Measurements from ENCODE around the gene DYRK3. TPM values are rescaled to one million over a fixed set of nuclear protein-coding genes. Genes with fewer than 3 reads are reported as not detected.
A peak's percentile ranks its signal among the peaks of the same experiment; 100 is the strongest.

Gene DYRK3
- total RNA-seq, 1 donor from 2014 or later, result 17.9 TPM

DNA sequence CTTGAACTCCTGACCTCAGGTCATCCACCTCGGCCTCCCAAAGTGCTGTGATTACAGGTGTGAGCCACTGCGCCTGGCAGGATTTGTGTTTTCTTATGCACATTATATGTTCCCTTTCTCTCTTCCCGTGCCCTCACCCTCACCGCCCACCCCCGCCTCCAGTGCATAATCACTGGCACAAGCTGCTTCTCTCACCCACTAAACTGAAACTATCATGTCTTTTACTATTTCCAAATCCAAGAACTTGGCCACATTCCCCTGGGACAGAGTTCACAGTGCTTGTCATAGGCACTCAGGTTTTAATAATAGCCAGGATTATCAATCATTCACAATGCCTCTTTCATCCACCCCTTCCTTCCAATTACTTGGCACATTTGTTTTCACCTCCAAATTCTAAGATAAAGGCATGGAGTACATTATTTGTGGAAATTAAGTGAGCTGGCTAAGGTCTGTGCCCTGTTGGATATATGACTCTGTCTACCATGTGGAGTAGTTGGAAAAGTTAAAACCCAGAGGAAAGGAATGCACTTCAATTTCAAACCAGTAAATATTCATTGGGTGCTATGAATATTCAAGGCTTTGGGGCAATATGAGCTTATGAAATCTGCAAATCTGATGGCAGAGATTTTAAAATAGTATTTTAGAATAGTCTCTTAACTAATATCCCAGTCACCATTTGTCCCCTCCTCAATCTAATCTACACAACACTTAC is 31.8 kb downstream of the DYRK3 start:
- no peak for DNase-seq (ENCODE audit: low spot score in 2 of 2)
- Histone ChIP-seq H3K27ac (no peak overlapping the region), H3K4me1 (peaks cover 0 to 8% of the 10 kb centered on the region in 2 donors), H3K27me3 (no peaks in the 10 kb centered on the region), H3K36me3 (no peaks in the 10 kb centered on the region), H3K9me3 (no peaks in the 10 kb centered on the region), H3K4me3 (no peak overlapping the region)
- intact Hi-C loops (cut with DNase I), result no loop called here
- TF ChIP-seq, protein P1, sequence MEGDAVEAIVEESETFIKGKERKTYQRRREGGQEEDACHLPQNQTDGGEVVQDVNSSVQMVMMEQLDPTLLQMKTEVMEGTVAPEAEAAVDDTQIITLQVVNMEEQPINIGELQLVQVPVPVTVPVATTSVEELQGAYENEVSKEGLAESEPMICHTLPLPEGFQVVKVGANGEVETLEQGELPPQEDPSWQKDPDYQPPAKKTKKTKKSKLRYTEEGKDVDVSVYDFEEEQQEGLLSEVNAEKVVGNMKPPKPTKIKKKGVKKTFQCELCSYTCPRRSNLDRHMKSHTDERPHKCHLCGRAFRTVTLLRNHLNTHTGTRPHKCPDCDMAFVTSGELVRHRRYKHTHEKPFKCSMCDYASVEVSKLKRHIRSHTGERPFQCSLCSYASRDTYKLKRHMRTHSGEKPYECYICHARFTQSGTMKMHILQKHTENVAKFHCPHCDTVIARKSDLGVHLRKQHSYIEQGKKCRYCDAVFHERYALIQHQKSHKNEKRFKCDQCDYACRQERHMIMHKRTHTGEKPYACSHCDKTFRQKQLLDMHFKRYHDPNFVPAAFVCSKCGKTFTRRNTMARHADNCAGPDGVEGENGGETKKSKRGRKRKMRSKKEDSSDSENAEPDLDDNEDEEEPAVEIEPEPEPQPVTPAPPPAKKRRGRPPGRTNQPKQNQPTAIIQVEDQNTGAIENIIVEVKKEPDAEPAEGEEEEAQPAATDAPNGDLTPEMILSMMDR (IDR thresholded peaks at IDR 0.05), result no peak

DNA sequence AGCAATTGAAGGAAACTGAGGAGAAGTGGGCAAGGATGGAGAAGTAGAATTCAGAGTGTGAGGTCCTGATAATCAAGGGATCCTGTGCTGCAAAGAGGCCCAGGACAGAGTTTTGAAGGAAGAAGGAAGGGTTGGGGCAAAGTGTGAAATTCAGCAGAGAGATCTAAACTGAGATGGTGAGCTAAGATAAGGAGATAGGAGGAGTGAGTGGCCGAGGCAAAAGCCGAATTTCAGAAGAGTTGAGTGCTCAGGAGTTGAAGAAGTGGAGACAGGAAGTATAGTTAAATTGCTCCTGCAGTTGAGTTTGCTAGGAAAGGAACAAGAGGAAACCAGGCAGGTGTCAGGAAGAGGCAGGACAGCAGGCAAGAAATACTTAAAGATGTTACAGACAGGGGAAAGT is 33.0 kb downstream of the DYRK3 start:
- intact Hi-C loops (cut with DNase I), result no loop called here
- Histone ChIP-seq H3K27me3 (no peaks in the 10 kb centered on the region), H3K4me1 (peaks cover 6 to 19% of the 10 kb centered on the region in 2 donors), H3K4me3 (no peak overlapping the region), H3K9me3 (no peaks in the 10 kb centered on the region), H3K36me3 (no peaks in the 10 kb centered on the region), H3K27ac (no peak overlapping the region)
- TF ChIP-seq, protein P1 (IDR thresholded peaks at IDR 0.05), result no peak
- no peak for DNase-seq (ENCODE audit: low spot score in 2 of 2)

DNA sequence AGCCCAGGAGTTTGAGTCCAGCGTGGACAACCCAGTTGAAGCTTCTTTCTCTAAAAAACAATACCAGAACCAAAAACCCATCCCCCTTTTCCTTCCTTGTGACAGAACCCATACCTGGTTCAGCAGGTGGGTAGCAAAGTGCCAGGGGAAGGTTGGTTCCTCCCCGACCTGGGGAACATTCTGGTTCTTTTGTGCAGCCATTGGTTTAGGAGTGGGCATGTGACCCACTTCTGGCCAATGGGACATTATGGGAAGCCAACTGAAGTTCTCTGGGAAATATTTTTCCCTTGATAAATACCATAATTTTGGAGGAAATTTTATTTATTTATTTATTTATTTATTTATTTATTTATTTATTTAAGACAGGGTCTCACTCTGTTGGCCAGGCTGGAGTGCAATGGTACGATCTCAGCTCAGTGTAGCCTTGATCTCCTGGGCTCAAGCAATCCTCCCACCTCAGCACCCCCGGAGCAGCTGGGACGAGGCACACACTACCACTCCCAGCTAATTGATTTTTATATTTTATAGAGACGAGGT is 33.6 kb downstream of the DYRK3 start:
- H3K27ac ChIP-seq, result no peak overlapping the region
- no peaks in the 10 kb centered on the region for H3K9me3 ChIP-seq
- H3K4me3 ChIP-seq, result no peak overlapping the region
- no peaks in the 10 kb centered on the region for H3K27me3 ChIP-seq
- DNase-seq (ENCODE audit: low spot score in 2 of 2), result no peak
- TF ChIP-seq, protein P1 (IDR thresholded peaks at IDR 0.05), result no peak
- intact Hi-C loops (cut with DNase I), result no loop called here
- H3K36me3 ChIP-seq, result no peaks in the 10 kb centered on the region
- peaks cover 6 to 20% of the 10 kb centered on the region in 2 donors for H3K4me1 ChIP-seq

DNA sequence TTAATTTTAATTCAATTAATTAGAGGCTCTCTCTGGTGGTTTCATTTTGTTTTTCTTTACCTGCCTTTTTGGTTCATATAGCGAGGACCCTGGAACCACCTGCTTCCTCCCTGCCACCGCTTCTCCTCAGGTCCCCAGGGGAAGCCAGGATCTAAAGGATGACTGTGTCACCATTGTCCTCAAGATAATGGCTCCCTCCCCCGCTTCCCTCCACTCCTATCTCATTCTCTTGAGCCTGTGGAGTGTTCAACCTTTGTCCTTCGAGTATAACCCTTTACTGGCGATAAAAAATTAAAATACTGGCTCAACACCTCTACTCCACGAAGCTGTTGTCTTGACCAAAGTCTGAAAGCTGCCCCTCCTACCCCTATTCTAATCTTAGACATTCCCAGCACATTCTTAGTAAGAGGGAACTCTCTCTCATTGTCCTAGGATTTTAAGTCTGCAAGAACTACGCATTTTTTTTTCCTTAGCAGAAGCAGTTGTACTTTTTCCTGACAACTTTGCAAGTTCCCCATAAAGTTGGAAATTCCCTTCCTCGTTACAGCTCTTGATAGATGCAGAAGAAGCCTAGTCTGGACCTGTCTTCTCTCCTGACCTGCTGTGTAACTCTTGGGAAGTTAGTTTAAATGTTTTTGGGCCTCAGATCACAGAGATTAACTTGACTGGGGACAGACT is 36.8 kb downstream of the DYRK3 start:
- H3K4me1 ChIP-seq, result peaks cover 11 to 28% of the 10 kb centered on the region in 2 donors
- no peaks in the 10 kb centered on the region for H3K36me3 ChIP-seq
- no peak overlapping the region for H3K4me3 ChIP-seq
- TF ChIP-seq, protein P1 (IDR thresholded peaks at IDR 0.05), result no peak
- no peaks in the 10 kb centered on the region for H3K9me3 ChIP-seq
- no peaks in the 10 kb centered on the region for H3K27me3 ChIP-seq
- intact Hi-C loops (cut with DNase I), result no loop called here
- H3K27ac ChIP-seq, result peak overlapping the region; percentile 62 to 71
- no peak for DNase-seq (ENCODE audit: low spot score in 2 of 2)

DNA sequence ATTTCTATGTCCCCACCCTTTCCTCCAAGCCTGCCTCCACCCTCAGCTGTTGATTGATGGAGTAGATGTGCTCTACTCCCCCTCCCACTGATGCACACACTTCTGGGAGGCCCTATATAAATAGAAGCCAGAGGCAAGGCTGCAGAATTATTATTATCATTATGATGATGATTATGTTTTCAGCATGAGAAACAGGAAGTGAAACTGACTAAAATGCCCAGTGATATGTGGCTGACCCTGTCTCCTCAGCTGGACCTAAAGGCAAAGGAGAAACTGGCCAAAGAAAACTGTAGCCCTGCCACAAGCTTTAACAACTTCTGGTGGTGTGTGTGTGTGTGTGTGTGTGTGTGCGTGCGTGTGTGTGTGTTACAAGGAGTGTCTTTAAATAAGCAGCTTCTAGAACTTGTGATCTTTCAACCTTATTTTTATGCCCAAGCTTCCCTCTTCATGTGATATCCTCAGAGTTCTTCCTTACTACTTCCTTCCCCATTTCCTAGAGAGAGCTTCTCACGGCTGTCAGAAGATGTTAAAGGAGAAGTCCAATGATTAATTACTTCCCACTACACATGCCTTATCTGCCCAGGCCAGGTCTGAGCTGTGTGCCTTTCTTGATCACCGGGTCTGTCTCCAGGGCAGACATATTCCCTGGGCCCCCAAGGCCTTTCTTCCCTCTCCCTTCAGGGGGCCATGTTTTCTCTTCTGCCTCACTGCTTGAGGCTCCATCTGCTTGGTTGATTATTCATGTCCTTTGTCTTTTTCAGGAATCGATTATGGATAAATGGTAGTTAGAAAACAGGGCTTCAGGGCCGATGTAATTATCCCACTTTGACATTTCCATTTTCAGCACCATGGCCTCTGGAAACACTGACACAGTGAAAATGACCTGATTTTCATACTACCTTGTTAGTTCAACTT is 37.8 kb downstream of the DYRK3 start:
- Histone ChIP-seq H3K4me3 (no peak overlapping the region), H3K27me3 (no peaks in the 10 kb centered on the region), H3K9me3 (no peaks in the 10 kb centered on the region), H3K4me1 (peaks cover 11 to 28% of the 10 kb centered on the region in 2 donors), H3K36me3 (no peaks in the 10 kb centered on the region), H3K27ac (peak overlapping the region; percentile 62 to 71)
- TF ChIP-seq, protein P1 (IDR thresholded peaks at IDR 0.05), result no peak
- DNase-seq (ENCODE audit: low spot score in 2 of 2), result no peak
- intact Hi-C loops (cut with DNase I), result no loop called here
